ENCODE measurements around the gene AANAT.

Gene AANAT

GRCh38 chr17:76487451-76488192, 20.2 kb downstream of the AANAT start:
- no peak for DNase-seq (ENCODE audit: extremely low spot score)
- no peak for TF ChIP-seq CTCF (IDR thresholded peaks at IDR 0.05; ENCODE audit: control extremely low read depth, extremely low read depth, low read depth, missing control alignments)
- ChIA-PET CTCF (interaction anchor here (1.1 to 22.6 kb wide), 4 partner anchors 10 to 90 kb away, joined by 3 to 496 read pairs (median 4); partner anchors contain the start of genes AANAT and UBE2O), POLR2A (interaction anchor here (0.6 kb wide), 1 partner anchor 708 kb away, joined by 9 read pairs; no protein-coding TSS in a partner anchor)

GRCh38 chr17:76490112-76490710, 22.8 kb downstream of the AANAT start:
- TF ChIP-seq CTCF (IDR thresholded peaks at IDR 0.05; ENCODE audit: control extremely low read depth, extremely low read depth, low read depth, missing control alignments) = no peak
- ChIA-PET CTCF (interaction anchor here (0.8 to 22.6 kb wide), 7 partner anchors 13 to 93 kb away, joined by 3 to 496 read pairs (median 4); partner anchors contain the start of genes AANAT and UBE2O), POLR2A (no interaction called here)
- no peak for DNase-seq (ENCODE audit: extremely low spot score)

- no peak for DNase-seq (ENCODE audit: extremely low spot score)
- ChIA-PET CTCF (interaction anchor here (1.2 to 22.6 kb wide), 5 partner anchors 10 to 33 kb away, joined by 4 to 496 read pairs (median 9); partner anchors contain the start of genes AANAT and UBE2O), POLR2A (interaction anchor here (0.6 kb wide), 1 partner anchor 539 kb away, joined by 4 read pairs; no protein-coding TSS in a partner anchor)
- no peak for TF ChIP-seq CTCF (IDR thresholded peaks at IDR 0.05; ENCODE audit: control extremely low read depth, extremely low read depth, low read depth, missing control alignments)
These were observed 24.1 kb downstream of the AANAT start for GRCh38 chr17:76491271-76492122.

- ChIA-PET POLR2A (interaction anchor here (0.6 to 1.6 kb wide), 3 partner anchors 9 to 540 kb away, joined by 4 to 6 read pairs (median 4); no protein-coding TSS in a partner anchor), CTCF (interaction anchor here (1.1 to 22.6 kb wide), 10 partner anchors 8 to 84 kb away, joined by 3 to 496 read pairs (median 6); partner anchors contain the start of genes AANAT and UBE2O)
- DNase-seq (ENCODE audit: extremely low spot score) = peak; percentile 65
- TF ChIP-seq CTCF (IDR thresholded peaks at IDR 0.05; ENCODE audit: control extremely low read depth, extremely low read depth, low read depth, missing control alignments) = no peak
These were observed 25.0 kb downstream of the AANAT start for GRCh38 chr17:76492123-76492988.

- no peak for TF ChIP-seq CTCF (IDR thresholded peaks at IDR 0.05; ENCODE audit: control extremely low read depth, extremely low read depth, low read depth, missing control alignments)
- ChIA-PET POLR2A (interaction anchor here (0.6 to 1.6 kb wide), 3 partner anchors 10 to 21 kb away, joined by 4 to 7 read pairs (median 6); no protein-coding TSS in a partner anchor), CTCF (interaction anchor here (1.0 to 22.6 kb wide), 12 partner anchors 9 to 372 kb away, joined by 3 to 496 read pairs (median 5); partner anchors contain the start of genes AANAT and UBE2O)
- peak; percentile 69 for DNase-seq (ENCODE audit: extremely low spot score)
These were observed 25.6 kb downstream of the AANAT start for GRCh38 chr17:76492989-76493501.

Data from GM10248 (cell line).